Measurements from ENCODE around the gene CENPK.
"Not testable (repeated sequence)": the region's sequence is repeated elsewhere in the genome, so short reads cannot be mapped to it uniquely, and the experiment has no call there.

Gene CENPK, protein sequence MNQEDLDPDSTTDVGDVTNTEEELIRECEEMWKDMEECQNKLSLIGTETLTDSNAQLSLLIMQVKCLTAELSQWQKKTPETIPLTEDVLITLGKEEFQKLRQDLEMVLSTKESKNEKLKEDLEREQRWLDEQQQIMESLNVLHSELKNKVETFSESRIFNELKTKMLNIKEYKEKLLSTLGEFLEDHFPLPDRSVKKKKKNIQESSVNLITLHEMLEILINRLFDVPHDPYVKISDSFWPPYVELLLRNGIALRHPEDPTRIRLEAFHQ

DNA sequence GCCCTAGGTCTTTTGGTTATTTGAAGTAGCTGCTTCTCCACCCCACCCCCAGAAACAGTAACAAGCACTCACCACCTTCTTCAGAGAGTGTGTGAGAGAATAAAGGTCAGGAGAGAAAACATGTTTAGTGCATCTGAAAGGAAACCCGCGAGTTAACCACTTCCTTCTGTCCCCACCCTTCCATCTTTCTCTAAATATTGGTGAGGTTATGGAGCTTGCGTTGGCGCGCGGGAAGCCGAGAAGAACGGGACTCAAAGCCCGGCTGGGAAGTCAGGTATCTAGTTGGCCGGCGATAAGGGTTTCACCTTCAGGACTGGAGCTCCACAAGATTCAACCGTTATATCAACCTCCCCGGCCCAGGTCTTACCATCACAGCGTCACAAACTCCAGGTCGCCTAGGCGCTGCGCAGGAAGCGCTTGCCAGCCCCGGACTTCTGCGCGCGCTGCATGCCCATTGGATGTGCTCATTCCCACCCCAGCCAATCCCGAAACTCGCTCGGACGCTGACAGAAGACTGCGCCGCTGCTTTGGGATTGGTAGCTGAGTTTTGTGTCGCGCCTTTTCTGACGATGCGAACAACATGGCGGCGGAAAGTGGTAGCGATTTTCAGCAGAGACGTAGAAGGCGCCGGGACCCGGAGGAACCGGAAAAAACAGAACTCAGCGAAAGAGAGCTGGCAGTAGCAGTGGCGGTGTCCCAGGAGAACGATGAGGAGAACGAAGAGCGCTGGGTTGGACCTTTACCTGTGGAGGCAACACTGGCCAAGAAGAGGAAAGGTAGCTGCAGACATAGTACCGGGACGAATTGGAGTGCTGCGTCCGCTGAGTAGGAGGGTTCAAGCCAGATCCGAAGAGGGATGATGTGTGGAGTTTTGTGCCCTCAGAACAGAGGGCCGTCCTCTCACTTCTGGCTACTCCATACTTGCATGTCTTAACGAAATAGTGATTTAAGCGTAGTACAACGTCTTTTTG is at the start of gene CENPK, which contains the start of gene PPWD1:
Gene CENPK (minus strand): TSS at position 438 of the 971 bp plus-strand sequence. CDS start 8,261 bp downstream, outside the sequence.
Gene PPWD1 (plus strand): TSS at position 566 of the 971 bp plus-strand sequence. CDS start 15 bp downstream, at position 581.
- no peak within 1 kb of the TSS for H3K27ac ChIP-seq (ENCODE audit: low read length)
- WGBS (ENCODE audit: insufficient coverage, insufficient read length), result no CpG with 5 or more reads among the region's 54 CpGs
- no peaks in the 10 kb centered on the region for H3K27me3 ChIP-seq (ENCODE audit: control insufficient read depth, insufficient read depth, low read length)
- no peaks in the 10 kb centered on the region for H3K36me3 ChIP-seq (ENCODE audit: control insufficient read depth, insufficient read depth, low read length)
- peak; percentile 89 for DNase-seq (ENCODE audit: low read depth, low spot score)
- no peaks in the 10 kb centered on the region for H3K9me3 ChIP-seq (ENCODE audit: control insufficient read depth, insufficient read depth, low read length)
- H3K4me1 ChIP-seq (ENCODE audit: control insufficient read depth, insufficient read depth, low read length), result no peaks in the 10 kb centered on the region
- peak within 1 kb of the TSS; percentile 90 for H3K4me3 ChIP-seq (ENCODE audit: low read length)

GRCh38 chr5:65612298-65612907 is 49.4 kb upstream of the CENPK start:
- Histone ChIP-seq H3K36me3 (ENCODE audit: control insufficient read depth, insufficient read depth, low read length) (no peaks in the 10 kb centered on the region; the same call in 1 of the 2 replicates), H3K27ac (ENCODE audit: low read length) (no peak overlapping the region), H3K4me3 (ENCODE audit: low read length) (no peak overlapping the region), H3K9me3 (ENCODE audit: control insufficient read depth, insufficient read depth, low read length) (no peaks in the 10 kb centered on the region), H3K4me1 (ENCODE audit: control insufficient read depth, insufficient read depth, low read length) (no peaks in the 10 kb centered on the region), H3K27me3 (ENCODE audit: control insufficient read depth, insufficient read depth, low read length) (no peaks in the 10 kb centered on the region)
- DNase-seq (ENCODE audit: low read depth, low spot score), result no peak
- WGBS (ENCODE audit: insufficient coverage, insufficient read length), result no CpG with 5 or more reads among the region's 4 CpGs

GRCh38 chr5:65611524-65611923 is 48.6 kb upstream of the CENPK start:
- Histone ChIP-seq H3K27ac (ENCODE audit: low read length) (no peak overlapping the region), H3K4me1 (ENCODE audit: control insufficient read depth, insufficient read depth, low read length) (no peaks in the 10 kb centered on the region), H3K27me3 (ENCODE audit: control insufficient read depth, insufficient read depth, low read length) (no peaks in the 10 kb centered on the region), H3K36me3 (ENCODE audit: control insufficient read depth, insufficient read depth, low read length) (no peaks in the 10 kb centered on the region; the same call in 1 of the 2 replicates), H3K4me3 (ENCODE audit: low read length) (no peak overlapping the region), H3K9me3 (ENCODE audit: control insufficient read depth, insufficient read depth, low read length) (no peaks in the 10 kb centered on the region)
- DNase-seq (ENCODE audit: low read depth, low spot score), result no peak
- WGBS (ENCODE audit: insufficient coverage, insufficient read length), result no CpG with 5 or more reads among the region's 3 CpGs

GRCh38 chr5:65601761-65602160 is 38.8 kb upstream of the CENPK start:
- no CpG with 5 or more reads among the region's 1 CpG for WGBS (ENCODE audit: insufficient coverage, insufficient read length)
- not testable (repeated sequence) for H3K27ac ChIP-seq (ENCODE audit: low read length); H3K4me3 ChIP-seq (ENCODE audit: low read length); H3K4me1 ChIP-seq (ENCODE audit: control insufficient read depth, insufficient read depth, low read length); H3K27me3 ChIP-seq (ENCODE audit: control insufficient read depth, insufficient read depth, low read length); DNase-seq (ENCODE audit: low read depth, low spot score); H3K9me3 ChIP-seq (ENCODE audit: control insufficient read depth, insufficient read depth, low read length); H3K36me3 ChIP-seq (ENCODE audit: control insufficient read depth, insufficient read depth, low read length)

DNA sequence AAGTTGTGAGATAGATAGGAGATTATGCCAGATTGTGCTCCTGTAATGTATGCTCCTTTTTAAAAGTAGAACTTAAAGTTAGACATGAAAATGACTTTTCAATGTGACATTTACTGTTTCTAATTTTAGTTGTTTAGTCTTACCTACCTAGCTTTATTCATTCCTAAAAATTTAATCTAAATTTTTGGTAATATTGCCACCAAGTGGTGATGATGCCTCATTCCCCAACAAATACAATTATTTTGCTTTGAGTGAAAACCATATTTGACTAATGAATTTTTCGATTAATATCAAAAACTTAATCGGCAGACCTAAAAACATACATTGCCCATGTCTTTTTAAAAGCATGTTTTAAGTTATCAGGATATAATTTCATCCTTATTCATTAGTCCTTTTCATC is 25.7 kb upstream of the CENPK start:
- DNase-seq (ENCODE audit: low read depth, low spot score), result no peak
- Histone ChIP-seq H3K36me3 (ENCODE audit: control insufficient read depth, insufficient read depth, low read length) (no peaks in the 10 kb centered on the region; the same call in 1 of the 2 replicates), H3K27me3 (ENCODE audit: control insufficient read depth, insufficient read depth, low read length) (no peaks in the 10 kb centered on the region), H3K27ac (ENCODE audit: low read length) (no peak overlapping the region), H3K9me3 (ENCODE audit: control insufficient read depth, insufficient read depth, low read length) (no peaks in the 10 kb centered on the region), H3K4me1 (ENCODE audit: control insufficient read depth, insufficient read depth, low read length) (no peaks in the 10 kb centered on the region), H3K4me3 (ENCODE audit: low read length) (no peak overlapping the region)
- WGBS (ENCODE audit: insufficient coverage, insufficient read length), result no CpG with 5 or more reads among the region's 2 CpGs

- H3K36me3 ChIP-seq (ENCODE audit: control insufficient read depth, insufficient read depth, low read length), result peaks cover 3% of the 10 kb centered on the region; the same call in 1 of the 2 replicates
- H3K4me1 ChIP-seq (ENCODE audit: control insufficient read depth, insufficient read depth, low read length), result no peaks in the 10 kb centered on the region
- no peaks in the 10 kb centered on the region for H3K9me3 ChIP-seq (ENCODE audit: control insufficient read depth, insufficient read depth, low read length)
- no peak overlapping the region for H3K27ac ChIP-seq (ENCODE audit: low read length)
- H3K4me3 ChIP-seq (ENCODE audit: low read length), result no peak overlapping the region
- DNase-seq (ENCODE audit: low read depth, low spot score), result no peak
- no peaks in the 10 kb centered on the region for H3K27me3 ChIP-seq (ENCODE audit: control insufficient read depth, insufficient read depth, low read length)
These were observed 14.2 kb upstream of the CENPK start for GRCh38 chr5:65577141-65577540.

DNA sequence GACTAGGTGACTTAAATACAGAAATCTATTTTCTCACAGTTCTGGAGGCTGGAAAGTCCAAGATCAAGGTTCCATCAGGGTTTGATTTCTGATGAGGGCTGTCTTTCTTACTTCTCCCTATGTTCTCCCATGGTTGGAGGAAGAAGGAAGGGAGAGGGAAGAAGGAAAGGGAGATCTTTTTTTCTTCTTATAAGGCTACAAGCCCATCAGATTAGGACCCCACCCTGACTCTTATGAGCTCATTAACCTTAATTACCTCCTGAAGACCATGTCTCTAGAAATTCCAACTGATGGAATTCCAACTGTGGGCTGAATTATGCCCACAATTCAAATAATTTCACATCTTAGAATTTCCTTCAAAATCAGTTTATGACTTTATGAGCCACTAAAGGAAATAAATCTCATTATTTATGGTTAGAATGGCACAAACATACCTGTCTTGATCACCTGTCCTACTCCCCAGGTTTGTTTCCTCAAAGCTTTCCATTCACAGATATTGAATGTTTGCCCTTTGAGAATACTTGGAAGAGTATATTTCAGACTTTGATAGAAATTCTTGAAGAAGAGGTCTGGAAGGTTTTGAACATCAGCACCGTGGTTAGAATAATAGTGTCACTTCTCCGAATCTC is 7.7 kb upstream of the CENPK start:
- H3K36me3 ChIP-seq (ENCODE audit: control insufficient read depth, insufficient read depth, low read length), result no peaks in the 10 kb centered on the region; the same call in 1 of the 2 replicates
- WGBS (ENCODE audit: insufficient coverage, insufficient read length), result no CpG with 5 or more reads among the region's 2 CpGs
- no peak for DNase-seq (ENCODE audit: low read depth, low spot score)

DNA sequence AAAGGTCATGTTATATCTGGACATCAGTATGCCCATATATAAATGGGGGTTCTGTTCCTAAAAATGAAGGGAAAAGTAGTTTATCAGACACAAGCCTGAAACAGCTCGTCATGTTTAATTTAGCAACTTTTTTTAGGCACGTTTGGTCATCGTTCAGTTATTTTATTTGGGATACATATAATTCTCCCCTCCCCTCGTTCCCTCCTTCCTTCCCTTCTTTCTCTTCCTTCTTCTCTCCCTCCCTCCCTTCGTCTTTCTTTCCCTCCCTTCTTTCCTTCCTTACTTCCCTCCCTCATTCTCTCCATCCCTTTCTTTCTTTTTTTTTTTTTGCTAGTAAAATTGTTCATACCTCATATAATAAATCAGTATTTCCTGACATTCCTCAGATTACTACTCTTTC is 3.5 kb upstream of the CENPK start:
- 93% methylated on average over 2 of the region's 5 CpGs for WGBS (ENCODE audit: insufficient coverage, insufficient read length)
- Histone ChIP-seq H3K9me3 (ENCODE audit: control insufficient read depth, insufficient read depth, low read length) (no peaks in the 10 kb centered on the region), H3K27ac (ENCODE audit: low read length) (no peak overlapping the region), H3K4me3 (ENCODE audit: low read length) (no peak overlapping the region), H3K27me3 (ENCODE audit: control insufficient read depth, insufficient read depth, low read length) (no peaks in the 10 kb centered on the region), H3K36me3 (ENCODE audit: control insufficient read depth, insufficient read depth, low read length) (no peaks in the 10 kb centered on the region; the same call in 1 of the 2 replicates), H3K4me1 (ENCODE audit: control insufficient read depth, insufficient read depth, low read length) (no peaks in the 10 kb centered on the region)
- no peak for DNase-seq (ENCODE audit: low read depth, low spot score)

More for the DNA sequence above, 7.7 kb upstream of the CENPK start:
- H3K4me3 ChIP-seq (ENCODE audit: low read length), result no peak overlapping the region
- H3K9me3 ChIP-seq (ENCODE audit: control insufficient read depth, insufficient read depth, low read length), result no peaks in the 10 kb centered on the region
- H3K27ac ChIP-seq (ENCODE audit: low read length), result no peak overlapping the region
- no peaks in the 10 kb centered on the region for H3K4me1 ChIP-seq (ENCODE audit: control insufficient read depth, insufficient read depth, low read length)
- no peaks in the 10 kb centered on the region for H3K27me3 ChIP-seq (ENCODE audit: control insufficient read depth, insufficient read depth, low read length)

DNA sequence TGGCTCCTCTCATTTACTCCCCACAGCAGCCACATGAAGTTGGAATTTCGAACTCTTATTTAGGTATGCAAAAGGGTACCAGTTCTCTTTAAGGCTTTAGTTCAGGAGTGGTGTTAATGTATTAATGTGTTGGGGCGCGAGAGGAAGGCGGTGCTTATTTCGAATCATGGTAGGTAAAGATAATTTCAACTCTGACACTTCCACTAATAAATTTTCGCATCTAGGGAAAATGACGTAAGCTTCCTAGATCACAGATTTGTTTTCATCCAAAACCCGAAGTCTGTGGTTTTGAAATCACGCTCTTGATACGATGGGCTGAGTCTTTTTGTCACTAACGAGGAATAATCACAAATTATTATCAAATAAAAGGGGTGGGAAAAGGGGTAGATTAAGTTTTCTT is 809 bp upstream of the CENPK start:
- H3K4me1 ChIP-seq (ENCODE audit: control insufficient read depth, insufficient read depth, low read length), result no peaks in the 10 kb centered on the region
- WGBS (ENCODE audit: insufficient coverage, insufficient read length), result no CpG with 5 or more reads among the region's 11 CpGs
- no peak for DNase-seq (ENCODE audit: low read depth, low spot score)
- H3K27ac ChIP-seq (ENCODE audit: low read length), result no peak overlapping the region
- H3K4me3 ChIP-seq (ENCODE audit: low read length), result peak overlapping the region; percentile 84; the same call in 1 of the 2 replicates
- no peaks in the 10 kb centered on the region for H3K36me3 ChIP-seq (ENCODE audit: control insufficient read depth, insufficient read depth, low read length)
- no peaks in the 10 kb centered on the region for H3K9me3 ChIP-seq (ENCODE audit: control insufficient read depth, insufficient read depth, low read length)
- no peaks in the 10 kb centered on the region for H3K27me3 ChIP-seq (ENCODE audit: control insufficient read depth, insufficient read depth, low read length)

DNA sequence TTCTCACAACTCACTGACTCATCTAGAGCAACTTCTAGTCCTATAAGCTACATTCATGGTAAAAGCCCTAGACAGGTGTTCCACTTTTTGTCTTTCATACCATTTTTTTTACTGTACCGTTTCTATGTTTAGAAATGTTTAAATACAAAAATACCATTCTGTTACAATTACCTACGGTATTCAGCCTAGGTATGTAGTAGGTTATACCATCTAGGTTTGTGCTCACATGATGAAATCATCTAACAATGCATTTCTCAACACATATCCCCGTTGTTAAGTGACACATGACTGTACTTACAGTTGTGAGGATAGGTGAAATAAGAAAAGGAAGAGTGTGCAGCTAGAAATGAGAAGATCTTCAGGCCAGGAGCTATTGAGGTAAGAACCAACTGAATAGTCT is 6.2 kb downstream of the CENPK start:
- no peak for DNase-seq (ENCODE audit: low read depth, low spot score)
- no peak overlapping the region for H3K27ac ChIP-seq (ENCODE audit: low read length)
- WGBS (ENCODE audit: insufficient coverage, insufficient read length), result no CpG with 5 or more reads among the region's 3 CpGs
- H3K9me3 ChIP-seq (ENCODE audit: control insufficient read depth, insufficient read depth, low read length), result no peaks in the 10 kb centered on the region
- H3K27me3 ChIP-seq (ENCODE audit: control insufficient read depth, insufficient read depth, low read length), result no peaks in the 10 kb centered on the region
- no peak overlapping the region for H3K4me3 ChIP-seq (ENCODE audit: low read length)
- H3K4me1 ChIP-seq (ENCODE audit: control insufficient read depth, insufficient read depth, low read length), result no peaks in the 10 kb centered on the region
- no peaks in the 10 kb centered on the region; the same call in 1 of the 2 replicates for H3K36me3 ChIP-seq (ENCODE audit: control insufficient read depth, insufficient read depth, low read length)

Measured in iPS DF 6.9 (cell line).